NCI-H82 (cell line): Measurements from ENCODE around the gene DCP1B.
A peak's percentile ranks its signal among the peaks of the same experiment; 100 is the strongest.

Experiments used
- DNase-seq: peaks from one replicate; lab custom pipeline; 2025; lab: John Stamatoyannopoulos, UW

The DCP1B gene

GRCh38 chr12:1934831-1935230, 69.4 kb downstream of the DCP1B start:
- no peak for DNase-seq

DNA sequence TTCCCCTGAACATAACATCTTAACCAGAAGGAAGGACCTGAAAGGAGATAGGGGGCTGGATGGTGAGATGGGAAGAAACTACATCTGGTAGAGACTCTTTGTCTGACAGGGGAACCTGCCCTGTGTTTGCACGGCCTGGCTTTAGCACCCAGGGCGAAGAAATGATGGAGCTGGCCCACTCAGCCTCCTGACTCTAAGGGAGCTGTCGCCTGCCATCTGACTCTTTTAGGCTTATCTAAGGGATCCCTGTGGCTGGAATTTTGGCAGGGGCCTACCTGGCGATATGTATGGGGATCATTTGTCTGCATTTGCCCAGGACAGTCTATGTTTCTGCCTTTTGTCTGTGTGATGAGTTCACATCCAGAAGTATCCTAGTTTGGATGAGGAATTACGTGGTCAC, 70.2 kb downstream of the DCP1B start:
- DNase-seq, result no peak

- DNase-seq, result peak; percentile 81
Observed at GRCh38 chr12:1933342-1934051, 70.8 kb downstream of the DCP1B start.

GRCh38 chr12:1932264-1932777, 71.9 kb downstream of the DCP1B start:
- no peak for DNase-seq

DNA sequence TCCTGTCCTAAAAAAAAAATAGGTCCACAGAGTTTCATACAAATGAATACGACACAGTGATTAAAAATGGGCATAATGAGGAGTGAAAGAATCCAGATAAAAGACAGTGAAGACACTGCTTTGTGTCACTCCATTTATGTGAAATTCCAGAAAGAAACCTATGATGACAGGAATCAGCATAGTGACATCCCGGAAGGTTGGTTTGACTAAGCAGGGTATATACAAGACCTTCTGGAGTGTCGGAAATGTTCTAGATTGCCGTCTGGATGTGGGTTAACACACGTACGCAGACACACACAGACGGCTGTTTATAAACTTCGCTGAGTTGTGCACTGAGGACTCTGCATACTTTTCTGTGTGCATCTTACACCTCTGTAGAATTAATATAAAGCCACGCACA, 72.6 kb downstream of the DCP1B start:
- no peak for DNase-seq

GRCh38 chr12:1930803-1931597, 73.3 kb downstream of the DCP1B start:
- DNase-seq, result no peak

- DNase-seq, result no peak
Observed at GRCh38 chr12:1929985-1930802, 74.1 kb downstream of the DCP1B start.

GRCh38 chr12:1929241-1929984, 74.8 kb downstream of the DCP1B start:
- no peak for DNase-seq

GRCh38 chr12:1928439-1929121, 75.7 kb downstream of the DCP1B start:
- DNase-seq, result no peak

- DNase-seq, result no peak
Observed at GRCh38 chr12:1927751-1928351, 76.4 kb downstream of the DCP1B start.

DNA sequence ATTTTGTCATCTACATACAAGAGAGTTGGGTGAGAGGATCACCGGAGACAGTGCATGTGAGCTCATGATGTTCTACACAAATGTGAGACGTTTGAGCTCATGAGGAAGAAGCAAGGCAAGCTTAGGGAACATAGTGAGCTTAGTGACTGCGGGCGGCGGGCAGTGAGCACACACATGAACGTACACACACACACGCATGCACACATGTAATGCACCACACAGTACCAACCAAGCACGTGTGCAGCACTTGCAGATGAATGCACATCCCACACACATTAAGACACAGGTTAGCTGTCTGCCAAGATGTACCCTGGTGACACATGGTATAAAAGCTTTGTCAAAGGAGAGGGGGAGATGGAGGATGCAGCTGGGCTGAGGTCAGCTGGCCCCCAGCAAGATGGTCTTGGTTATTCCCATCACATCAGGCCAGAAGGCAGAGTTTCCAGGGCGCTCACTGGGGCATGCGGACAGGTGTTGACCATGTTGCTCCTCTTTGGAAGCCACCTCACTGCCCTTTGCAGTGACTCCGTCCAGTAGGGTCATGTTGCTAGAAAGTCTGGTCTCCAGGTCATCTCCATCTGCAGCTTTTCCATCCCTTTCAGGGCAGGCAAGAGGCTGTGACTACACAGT, 77.1 kb downstream of the DCP1B start:
- no peak for DNase-seq

GRCh38 chr12:1926251-1926657, 78.0 kb downstream of the DCP1B start:
- no peak for DNase-seq

GRCh38 chr12:1925684-1926006, 78.6 kb downstream of the DCP1B start:
- no peak for DNase-seq

DNA sequence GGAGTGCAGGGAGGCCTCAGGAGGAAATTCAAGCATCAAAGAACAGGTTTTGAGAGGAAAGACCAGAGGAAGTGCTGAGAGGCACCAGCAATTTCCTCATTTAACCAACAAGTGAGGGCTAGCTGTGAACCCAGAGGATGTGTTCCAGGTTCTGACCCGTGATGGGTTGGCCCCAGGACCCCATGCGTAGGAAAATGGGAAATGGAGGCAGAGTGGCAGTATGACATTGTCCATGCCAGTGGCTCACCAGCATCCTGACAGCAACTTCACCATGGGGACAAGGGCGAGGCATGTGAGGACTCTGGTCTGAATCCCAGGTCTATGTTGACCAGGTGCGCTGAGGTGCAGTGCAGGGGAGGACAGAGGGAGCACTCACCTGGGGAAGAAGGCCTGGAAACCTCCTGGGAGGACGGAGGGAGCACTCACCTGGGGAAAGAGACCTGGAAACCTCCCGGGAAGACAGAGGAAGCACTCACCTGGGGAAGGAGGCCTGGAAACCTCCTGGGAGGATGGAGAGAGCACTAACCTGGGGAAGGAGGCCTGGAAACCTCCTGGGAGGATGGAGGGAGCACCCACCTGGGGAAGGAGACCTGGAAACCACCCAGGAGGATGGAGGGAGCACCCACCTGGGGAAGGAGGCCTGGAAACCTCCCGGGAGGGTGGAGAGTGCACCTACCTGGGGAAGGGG, 79.1 kb downstream of the DCP1B start:
- no peak for DNase-seq

DNA sequence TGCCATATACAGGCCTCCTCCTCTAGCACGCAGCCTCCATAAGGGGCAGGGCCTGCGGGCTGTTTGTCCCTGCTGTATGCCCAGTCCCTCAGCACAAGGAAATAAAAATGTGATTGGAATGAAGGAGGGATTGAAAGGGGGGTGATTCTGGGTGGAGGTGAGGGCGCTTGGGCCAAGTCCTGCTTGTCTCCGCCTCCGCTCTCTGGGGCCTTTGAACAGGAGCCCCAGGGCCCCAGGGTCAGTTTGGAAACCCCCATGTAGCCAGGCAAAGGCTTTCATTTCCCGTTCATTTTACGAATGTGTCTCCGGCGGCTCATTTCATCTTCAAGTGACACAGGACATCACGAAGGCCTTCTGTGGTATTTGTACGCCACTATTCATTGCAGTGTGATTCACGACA, 81.3 kb downstream of the DCP1B start:
- no peak for DNase-seq

GRCh38 chr12:1922075-1922709, 82.1 kb downstream of the DCP1B start:
- DNase-seq, result no peak

- DNase-seq, result no peak
Observed at GRCh38 chr12:1920971-1921370, 83.3 kb downstream of the DCP1B start.

DNA sequence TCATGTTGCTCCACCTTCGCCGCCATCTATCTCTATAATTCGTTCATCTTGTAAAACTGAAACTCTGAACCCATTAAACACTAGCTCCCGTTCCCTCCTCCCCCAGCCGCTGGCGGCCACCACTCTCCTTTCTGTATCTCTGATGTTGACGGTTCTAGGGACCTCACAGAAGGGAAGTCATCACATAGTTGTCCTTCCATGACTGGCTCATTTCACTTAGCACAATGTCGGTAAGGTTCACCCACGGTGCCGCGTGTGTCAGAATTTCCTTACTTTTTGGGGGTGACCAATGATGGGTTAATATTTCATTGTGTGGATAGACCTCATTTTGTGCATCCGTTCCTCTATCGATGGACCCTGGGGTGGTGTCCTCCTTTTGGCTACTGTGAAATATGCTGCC, 83.8 kb downstream of the DCP1B start:
- DNase-seq, result no peak

- DNase-seq, result no peak
Observed at GRCh38 chr12:1919763-1920162, 84.5 kb downstream of the DCP1B start.
